GM18502 (cell line): ENCODE results near the gene HOXA13.

ENCODE experiments used
- ATAC-seq: cut with Tn5 transposase; IDR thresholded peaks from one replicate; pipeline ENCODE4 v1.9.1; 2021; ENCODE audit warnings: mild to moderate bottlenecking; ENCODE audit not compliant: unreplicated experiment, poor library complexity

HOXA13 gene

DNA sequence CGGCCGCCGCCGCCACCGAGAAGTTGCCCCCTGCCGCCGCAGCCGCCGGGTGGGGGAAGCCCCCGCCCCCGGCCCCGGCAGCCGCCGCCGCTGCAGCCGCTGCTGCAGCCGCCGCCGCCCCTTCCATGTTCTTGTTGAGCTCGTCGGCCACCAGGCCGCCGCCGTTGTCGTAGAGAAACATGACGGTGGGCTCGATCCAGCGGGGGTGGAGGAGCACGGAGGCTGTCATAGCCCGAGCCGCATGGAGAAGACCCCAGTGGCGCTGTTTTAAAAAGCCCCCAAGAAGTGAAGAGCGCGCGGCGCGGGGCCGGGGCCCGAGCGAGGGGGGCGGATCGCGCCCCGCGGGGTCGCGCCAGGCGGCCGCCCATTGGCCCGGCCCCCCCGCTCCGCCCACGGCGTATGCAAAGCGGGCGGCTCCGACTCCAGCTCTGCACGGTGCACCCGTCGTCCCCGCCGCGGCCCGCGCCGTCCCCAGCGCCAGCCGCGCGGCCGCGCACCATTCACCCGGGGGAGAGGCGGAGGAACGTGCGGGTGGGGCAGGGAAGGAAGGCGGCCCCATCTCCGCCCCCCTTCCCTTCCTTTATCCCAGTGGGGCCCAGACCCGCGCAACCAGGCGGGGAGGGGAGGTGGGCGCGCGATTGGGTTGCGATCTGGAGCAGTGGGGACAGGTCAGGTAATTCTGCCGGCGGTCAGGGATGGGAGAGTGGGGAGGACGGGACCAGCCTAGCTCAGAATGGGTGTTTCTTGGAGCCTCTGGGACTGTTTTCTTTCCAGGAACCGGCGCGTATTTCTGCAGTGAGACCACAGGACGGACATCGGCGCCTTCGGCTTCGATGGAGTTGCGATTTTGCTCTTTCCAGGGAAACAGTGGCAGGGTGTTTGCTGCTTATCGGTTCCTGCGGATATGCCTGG, at the start of gene HOXA13:
HOXA13 (minus strand) TSS at position 243 of the 912 bp plus-strand sequence; CDS start at position 229, 14 bp downstream.
- no peak for ATAC-seq

DNA sequence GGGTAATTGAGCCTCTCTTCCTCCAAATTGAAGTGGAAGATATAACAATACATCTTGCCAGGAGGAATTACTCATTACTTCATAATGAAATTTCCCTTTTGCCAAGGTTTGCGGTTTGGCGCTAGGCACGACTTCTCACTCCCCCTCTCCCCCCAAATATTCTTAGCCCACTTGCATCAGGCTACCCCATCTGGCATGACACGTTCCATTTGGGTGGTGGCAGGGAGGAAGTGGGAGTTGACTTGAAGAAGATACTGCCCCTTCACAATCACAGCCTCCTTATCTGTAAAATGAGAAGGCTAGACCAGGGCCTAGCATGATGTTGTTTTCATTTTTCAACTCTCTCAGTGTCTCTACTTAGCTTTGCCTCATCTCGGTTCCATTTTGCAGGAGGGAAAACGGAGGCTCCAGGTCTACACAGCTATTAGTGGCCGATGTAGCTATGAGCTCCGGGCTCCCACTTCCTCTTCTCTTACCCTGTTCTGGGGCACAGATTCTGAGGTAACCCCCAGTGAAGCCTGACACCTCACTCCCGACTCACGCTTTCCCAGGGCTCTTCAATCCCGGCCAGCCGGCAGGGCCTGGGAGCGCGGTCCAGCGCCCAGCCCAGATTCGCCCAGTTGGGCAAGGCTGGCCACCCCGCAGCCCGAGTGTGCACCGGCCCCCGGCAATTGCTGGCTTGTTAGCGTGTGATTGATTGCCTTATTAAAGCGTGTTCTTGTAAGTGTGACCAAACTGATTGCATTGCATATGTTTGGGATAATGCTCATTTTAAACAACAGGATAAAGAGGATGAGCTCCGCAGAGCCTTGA, 49.2 kb upstream of the HOXA13 start:
- no peak for ATAC-seq

DNA sequence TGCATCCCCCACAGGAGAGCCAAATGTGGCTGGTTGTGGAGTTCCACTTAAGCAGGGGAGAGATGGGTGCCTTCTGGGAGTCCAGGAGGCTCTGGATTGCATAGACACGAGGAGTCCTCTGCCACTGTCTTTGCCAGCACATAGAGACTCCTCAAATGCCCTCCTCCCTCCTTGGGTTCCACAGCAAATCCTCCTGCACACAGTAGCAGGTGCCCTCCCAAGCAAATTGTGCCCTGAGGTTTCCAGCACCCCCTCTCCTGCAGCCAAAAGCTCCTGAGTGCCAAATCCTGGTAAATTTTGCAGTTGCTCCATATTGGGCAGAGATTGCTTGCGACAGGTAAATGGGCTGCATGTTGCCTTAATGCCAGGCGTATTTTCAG, 48.5 kb upstream of the HOXA13 start:
- no peak for ATAC-seq

DNA sequence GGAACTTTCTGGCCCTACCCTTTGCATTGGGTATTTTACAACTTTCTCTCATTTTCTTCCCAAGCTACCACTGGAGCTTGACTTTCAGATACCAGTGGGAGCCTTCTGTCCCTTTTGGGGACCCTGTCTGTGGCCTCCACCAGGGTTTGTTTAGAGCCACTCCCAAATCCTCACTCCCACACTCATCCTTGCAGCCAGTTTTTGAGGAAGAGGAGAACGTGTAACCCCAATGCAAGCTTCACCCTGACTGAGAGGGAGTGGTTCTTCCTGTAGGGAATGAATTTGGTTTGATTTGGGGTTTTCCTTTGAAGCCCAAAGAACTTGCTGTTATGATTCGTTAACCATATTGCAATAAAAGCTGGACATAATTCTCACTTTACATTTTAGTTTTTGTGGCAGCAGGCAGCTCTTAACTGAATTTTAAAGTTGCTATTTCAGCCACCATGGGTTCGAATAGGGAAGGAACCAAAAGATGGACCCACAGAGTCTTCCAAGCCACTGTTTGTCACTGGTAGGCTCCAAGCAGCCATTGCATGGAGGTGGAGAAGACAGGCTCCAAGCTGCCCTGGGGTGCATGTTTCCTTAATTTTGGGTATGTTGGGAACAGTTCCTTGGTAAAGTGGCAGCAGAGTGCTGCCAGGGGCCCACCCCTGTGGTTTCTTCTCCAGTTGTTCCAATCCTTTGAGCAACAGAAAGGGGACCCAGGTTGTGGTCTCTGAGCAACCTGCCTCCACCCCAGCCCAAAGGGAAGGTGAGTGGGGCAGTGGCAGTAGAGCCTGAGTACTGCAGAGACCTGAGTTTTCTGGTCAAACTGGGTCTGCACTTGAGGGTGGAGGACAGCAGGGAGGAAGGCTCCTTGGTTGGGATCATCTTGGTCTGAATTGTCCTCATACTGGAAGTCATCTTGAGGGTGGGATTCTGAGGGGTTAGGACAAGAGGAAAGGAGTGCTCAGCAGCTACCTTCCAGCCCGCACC, 47.8 kb upstream of the HOXA13 start:
- no peak for ATAC-seq

DNA sequence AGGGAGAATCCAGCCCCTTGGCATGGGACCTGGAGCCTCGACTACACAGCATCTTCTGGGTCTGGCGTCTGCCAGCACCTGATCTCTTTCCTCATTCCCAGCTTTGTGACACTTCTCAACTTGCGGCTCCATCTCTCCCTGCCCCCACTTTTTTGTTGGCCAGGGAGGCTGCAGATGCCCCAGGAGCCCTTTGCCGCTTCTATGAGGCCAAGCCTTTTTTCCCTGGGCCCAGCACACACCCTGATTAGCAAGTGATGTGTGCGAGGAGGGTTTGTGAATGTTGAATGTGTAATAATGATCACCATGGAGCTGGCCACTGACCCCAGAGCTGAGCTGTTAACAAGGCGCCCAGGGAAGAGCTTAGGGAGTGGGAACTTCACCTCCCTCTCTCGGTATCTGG, 47.1 kb upstream of the HOXA13 start:
- ATAC-seq, result no peak

DNA sequence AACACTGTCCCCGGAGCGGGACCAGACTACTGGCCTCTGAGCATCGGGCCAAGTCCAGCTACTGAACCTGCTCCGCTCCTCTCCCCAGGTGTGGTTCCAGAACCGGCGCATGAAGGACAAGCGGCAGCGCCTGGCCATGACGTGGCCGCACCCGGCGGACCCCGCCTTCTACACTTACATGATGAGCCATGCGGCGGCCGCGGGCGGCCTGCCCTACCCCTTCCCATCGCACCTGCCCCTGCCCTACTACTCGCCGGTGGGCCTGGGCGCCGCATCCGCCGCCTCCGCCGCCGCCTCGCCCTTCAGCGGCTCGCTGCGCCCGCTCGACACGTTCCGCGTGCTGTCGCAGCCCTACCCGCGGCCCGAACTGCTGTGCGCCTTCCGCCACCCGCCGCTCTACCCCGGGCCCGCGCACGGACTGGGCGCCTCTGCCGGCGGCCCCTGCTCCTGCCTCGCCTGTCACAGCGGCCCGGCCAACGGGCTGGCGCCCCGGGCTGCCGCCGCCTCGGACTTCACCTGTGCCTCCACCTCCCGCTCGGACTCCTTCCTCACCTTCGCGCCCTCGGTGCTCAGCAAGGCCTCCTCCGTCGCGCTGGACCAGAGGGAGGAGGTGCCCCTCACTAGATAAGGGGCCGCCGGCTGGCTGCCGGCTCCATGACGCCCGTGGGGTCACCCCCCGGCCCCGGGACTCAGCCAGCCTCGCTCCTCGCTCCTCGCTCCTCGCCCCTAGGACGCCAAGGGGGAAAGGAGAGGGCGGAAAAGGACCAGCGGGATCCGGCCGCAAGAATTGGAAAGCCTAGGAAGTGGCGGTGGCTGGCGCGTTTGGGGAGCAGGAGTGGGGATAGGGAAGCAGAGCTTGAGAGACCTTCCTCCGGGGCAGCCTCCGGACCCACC, 46.2 kb upstream of the HOXA13 start:
- no peak for ATAC-seq

DNA sequence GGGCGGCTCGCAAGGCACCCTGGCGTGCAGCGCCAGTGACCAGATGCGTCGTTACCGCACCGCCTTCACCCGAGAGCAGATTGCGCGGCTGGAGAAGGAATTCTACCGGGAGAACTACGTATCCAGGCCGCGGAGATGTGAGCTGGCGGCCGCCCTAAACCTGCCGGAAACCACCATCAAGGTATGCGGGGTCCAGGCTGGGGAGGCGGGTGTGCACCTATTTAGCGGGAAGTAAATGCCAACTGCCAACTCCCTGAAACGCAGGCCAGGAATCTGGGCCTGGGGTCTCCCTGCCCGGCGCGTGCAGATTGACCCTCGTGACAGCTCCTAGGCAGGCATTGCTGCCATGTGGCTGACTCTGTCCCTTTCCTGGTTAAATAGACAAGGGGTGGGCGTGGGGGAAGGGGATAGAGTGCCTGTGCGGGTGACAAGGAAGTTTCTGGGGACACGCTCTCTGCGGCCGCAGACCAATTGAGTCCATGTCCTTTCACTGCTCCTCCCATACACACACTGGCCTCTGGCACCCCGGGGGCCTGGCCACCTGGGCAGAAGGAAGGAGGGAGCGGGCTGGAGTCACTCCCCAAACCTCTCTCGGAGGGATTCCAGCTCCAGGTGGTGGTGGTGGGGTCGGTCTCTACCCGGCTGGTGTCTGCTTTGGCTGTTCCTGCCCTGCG, 45.4 kb upstream of the HOXA13 start:
- ATAC-seq, result no peak

DNA sequence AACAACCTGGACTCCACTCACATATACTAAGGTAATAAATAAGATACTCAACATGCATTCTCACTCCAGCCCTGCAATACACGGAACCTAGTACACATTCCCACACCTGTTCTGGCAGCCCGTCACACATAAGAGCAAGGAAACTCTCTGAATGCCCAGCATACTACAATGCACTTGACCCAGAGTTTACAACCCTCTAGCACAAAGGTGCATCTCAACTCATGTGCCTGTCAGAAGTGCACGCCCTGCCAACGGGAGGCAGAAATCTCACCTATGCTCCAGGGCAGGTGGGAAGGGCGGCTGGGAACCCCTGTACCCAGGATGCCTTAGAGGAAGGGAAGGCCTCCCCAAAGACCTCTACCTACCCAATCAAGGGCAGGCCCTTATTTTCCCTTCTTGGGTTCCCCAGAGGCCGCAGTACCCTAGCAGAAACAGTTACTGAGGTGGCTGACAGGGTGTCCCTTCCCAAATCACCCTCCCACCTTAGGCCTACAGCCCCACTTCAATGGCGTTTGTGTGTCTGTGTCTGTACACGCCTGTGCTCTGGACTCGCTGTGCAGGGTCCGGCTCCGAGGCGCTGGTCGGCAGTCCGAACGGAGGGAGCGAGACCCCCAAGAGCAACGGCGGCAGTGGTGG, 44.7 kb upstream of the HOXA13 start:
- ATAC-seq, result no peak

DNA sequence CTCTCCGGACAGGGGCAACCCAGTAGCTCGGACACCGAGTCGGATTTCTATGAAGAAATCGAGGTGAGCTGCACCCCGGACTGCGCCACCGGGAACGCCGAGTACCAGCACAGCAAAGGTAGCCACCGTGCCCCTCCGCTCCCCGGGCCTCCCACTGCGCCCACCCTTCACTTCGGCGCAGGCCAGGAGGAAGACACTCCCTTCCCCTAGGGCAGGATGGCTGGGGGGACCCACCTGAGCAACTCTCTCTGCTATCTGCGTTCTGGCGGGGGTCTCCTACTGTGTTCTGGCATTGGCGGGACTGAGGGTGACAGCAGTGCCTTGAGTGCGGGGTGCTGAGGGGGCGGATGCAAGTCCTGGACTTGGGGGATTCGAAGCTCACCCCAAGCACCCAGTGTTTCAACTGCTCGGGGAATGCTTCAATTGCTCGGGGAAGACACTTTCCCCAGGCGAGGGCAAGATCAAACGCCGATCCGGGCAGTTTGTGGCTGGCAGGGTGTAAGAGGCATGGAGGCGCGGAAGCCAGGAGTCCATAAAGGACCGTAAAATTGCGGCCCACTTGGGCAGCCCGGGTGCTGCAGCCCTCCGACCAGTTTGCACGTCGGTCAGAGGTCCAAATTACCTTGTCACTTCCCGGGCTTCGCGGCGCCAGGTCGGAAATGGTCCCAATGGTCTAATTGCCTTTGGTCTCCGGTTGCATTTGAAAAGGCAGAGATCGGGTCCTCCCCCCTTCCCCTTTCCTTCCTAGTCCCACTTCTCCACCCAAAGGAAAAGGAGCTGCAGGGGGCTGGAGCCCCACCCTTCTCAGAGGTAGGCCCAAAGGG, 43.7 kb upstream of the HOXA13 start:
- ATAC-seq, result no peak

DNA sequence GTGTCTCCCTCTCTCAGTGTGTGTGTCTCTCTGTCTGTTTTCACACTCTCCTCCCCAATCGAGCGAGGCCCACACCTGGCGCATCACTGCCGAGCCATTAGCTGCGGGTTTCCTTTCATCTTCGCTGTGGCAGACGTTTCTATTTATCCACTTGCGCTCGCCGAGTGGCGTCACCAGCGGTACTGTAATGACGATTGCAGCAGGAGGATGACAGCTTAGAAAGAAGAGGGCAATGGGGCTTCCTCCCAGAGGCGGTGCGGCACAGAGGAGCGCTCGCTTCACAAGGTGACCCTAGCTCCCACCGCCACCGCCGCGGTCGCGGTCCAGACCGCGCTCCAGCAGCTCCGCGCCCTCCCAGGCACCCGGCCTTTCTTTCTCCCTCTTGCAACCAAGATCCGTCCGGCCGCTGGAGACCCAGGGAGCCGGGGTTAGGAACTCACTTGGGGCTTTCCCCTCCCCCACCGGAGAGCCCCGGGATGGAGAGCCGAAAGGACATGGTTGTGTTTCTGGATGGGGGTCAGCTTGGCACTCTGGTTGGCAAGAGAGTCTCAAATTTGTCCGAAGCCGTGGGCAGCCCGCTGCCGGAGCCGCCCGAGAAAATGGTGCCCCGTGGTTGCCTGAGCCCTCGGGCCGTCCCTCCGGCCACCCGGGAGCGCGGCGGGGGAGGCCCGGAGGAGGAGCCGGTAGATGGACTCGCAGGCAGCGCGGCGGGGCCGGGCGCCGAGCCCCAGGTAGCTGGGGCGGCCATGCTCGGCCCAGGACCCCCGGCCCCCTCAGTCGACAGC, 42.9 kb upstream of the HOXA13 start, which contains the start of gene EVX1:
EVX1 (plus strand) TSS at position 248 of the 785 bp plus-strand sequence; CDS start at position 477, 229 bp downstream.
- no peak for ATAC-seq

DNA sequence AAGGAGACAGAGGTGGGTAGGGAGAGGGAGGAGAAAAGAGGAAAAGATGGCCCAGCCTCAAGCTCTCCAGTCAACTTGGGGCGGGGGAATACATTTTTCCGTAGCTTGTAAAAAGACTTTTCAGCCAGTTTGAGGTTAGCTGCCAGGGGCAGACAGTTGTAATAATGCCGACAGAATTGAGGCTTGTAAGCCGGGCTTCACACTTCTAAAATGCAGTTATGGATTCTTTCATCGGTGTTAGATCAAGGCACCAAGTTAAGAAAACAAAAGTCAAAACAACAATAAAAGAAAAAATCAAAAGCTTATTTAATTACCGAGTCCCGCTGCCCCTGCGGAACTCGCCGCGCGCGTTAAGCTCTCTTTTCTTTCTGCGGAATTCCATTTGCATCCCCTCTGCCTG, 42.3 kb upstream of the HOXA13 start:
- ATAC-seq, result no peak

DNA sequence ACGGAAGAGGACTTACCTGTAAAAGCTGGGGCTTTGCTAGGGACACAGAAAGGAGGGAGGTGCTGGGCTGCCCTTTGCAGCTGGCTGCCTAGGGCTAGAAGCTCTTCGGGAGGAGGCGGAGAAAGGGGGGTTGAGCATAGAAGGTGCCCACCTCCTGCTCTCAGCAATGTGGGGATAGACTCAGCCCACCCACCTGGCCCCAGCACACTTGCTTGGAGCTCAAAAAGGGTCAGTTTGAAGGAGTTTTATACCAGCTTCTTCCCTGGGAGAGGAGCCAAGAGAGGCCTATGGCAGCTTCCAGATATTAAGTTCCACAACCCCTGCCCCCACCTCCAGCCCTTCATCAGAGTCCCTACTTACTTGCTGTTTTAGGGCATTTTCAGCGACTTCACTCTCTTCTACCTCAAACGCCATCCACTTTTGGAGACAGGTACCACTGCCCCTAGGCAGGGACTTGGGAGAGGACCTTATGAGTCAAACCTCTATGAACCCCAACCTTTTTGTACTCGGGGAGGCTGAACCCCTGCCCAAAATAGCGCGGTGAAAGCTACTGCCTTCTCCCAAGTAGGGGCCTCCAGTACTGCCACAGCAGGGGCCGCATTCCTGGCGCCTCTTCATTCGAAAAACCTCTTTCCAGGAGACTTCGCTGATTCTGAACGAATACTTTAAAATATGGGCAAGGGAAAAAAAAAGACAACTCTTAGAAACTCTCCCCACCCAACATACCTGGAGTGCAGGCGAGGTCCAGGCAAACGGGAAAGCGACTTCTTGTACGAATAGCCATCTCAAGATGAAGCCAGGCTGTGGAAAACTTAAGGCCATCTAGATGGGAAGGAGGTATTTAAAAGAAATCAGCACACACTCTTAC, 41.5 kb upstream of the HOXA13 start:
- no peak for ATAC-seq

DNA sequence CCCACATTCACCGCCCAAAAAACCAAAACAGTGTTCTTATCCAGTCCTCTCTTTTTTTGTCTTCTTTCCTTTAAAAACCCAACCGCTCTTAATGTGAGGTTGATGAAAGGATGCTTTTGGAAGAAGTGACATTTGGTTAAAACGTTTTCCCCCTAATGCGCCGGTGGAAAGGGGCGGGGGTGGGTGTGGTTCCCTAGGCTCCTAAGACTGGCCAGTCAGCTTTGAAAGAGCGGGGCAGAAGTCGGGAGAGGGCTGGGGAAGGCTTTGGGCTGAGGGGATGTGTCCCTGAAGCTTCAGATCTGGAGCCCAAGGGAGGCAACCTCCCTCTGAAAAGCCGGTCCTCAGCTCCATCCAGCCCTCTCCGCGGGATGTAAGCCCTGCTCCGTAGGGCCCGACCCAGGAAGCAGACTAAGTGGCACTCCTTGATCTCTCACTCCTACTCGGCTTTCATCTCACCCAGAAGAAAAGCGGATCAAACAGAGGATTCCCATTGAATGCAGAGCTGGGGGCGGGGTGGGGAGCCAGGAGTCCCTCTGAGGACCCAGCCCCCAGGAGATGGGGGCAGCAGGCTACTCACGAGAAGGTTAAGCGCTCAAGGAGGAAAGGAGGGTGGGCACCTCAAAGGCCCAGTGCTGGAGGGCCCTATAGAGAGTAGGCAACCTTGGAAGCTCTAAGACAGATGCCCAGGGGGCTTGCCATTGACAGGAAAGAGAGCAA, 40.3 kb upstream of the HOXA13 start:
- no peak for ATAC-seq

DNA sequence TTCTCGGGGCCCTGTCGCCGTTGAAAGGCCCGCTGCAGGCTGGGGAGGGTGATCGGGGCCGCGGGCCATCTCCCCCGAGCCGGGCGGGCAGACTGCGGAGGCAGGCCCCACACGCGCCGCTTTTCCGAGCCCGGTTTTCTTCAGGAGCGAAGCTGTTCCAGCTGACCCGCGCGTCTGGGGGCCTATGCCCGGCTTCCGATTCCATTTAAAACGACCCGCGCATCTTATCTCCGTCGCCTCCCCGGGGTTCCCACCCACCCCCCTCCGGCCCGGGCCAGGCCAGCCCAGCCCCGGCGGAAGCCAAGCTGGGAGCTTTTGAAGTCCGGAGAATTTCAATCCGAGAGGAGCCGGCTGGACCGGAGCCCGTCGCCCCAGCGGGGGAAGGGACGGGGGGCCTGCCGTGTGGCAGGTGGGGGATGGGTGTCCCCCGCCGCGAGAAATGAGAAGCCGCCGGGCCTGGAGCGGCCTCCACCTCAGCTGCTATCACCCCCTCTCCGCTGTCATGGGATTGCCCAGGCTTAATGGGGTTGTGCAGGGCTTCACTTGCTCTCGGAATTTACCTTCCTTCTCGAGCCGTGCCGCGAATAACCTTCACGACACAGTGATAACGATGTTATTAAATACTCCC, 39.6 kb upstream of the HOXA13 start:
- ATAC-seq, result no peak

DNA sequence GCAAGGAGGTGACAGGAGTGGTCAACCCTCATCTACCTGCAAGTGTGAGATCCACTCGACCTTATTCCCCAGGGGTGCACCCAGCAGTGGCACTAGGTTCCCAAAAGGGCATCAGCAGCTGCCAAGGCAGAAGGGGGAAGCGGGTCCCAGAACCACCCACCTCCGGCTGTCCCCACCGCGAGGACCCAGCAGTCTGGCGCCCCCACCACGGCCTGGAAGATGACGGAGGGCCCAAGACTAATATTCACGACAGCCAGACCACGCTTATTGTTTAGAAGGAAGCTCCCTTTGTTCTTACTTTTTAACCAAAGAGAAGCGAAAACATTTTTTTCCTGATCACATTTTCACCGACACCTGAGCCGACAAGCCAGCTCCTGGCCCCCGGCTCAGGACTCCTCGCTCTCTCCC, 39.1 kb upstream of the HOXA13 start:
- no peak for ATAC-seq
